Daoy (cell line): ENCODE measurements around the gene NEURL3. TPM values are rescaled to one million over a fixed set of nuclear protein-coding genes. Genes with fewer than 3 reads are reported as not detected.
"Not testable (repeated sequence)": the region's sequence is repeated elsewhere in the genome, so short reads cannot be mapped to it uniquely, and the experiment has no call there.

Experiments
- DNase-seq: peaks from one replicate; pipeline ENCODE4 v3.0.0-alpha.2; 2015; ENCODE audit warnings: low read depth
- total RNA-seq: library from RNA; depleted of rRNA; stranded (reverse); fragments of >200 nt; shearing (Covaris generic); gene quantifications from 2 replicates; pipeline ENCODE4 v1.2.3, GENCODE V29; 2014

NEURL3 gene
- total RNA-seq, 1 experiment from 2014 or later, result 0.23 TPM

GRCh38 chr2:96507957-96508520, 2.9 kb upstream of the NEURL3 start:
- DNase-seq, result peak; percentile 69

GRCh38 chr2:96506907-96507240, 1.7 kb upstream of the NEURL3 start:
- no peak for DNase-seq

DNA sequence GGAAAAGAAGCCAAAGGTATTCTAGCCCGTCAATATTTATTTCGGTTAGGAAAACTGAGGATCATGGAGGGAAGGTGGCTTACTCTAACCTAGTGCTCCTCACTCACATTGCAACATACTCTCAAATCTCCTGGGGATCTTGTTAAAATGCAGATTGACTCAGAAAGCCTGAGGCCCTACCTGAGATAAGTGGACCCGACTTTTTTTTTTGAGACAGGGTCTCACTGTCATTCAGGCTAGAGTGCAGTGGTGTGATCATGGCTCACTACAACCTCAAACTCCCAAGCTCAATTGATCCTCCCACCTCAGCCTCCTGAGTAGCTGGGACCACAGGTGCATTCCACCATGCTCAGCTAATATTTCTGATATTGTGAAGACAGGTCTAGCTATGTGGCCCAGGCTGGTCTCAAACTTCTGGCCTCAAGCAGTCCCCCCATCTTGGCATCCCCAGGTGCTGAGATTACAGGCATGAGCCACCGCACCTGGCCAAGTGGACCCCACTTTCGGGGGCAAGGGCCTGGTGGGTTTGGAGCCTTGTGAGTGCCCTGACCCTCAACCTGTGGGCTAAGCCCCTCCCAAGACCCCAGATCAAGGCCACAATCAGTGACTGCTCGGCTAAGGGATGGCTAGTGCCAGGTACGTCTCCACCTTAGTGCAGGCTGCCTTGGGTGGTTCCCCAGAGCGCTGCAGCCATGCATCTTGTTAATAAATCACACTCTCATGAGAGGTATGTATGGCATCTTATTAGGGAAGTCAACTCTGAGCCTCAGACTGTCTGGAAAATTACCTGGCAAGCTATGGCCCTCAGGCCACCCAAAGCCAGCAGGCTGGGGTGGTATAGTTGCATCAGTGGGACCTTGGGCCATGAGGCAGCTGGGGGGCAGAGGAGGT, 1.1 kb upstream of the NEURL3 start:
- no peak for DNase-seq

DNA sequence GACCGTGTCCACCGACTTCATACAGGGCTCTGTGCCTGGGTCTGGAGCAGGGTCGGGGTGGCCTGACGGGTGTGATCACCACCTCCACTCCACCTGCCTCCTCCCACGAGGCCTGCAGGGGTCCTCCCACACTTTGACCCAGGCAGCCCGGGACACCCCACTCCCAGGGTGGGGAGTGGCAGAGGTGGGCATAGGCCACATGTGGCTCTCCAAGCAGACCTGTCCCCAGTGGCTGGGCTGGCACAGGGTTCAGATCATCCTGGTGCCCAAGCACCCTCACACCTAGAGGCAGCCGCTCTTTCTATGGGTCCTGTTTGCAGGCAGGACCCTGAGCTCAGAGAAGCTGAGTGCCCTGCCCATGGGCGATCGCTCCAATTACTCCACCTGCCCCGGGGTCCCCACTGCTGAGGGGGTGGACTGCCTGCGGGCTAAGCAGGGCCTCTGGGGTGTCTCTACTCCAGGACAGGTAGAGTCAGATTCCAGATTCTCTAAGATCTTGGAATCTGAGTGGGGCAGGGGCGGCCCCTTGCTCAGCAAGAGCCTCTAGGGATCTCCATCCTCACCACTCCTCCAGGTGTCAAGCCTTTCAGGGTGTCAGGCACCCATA, 1.4 kb downstream of the NEURL3 start:
- no peak for DNase-seq

- DNase-seq, result peak; percentile 25
Observed at GRCh38 chr2:96502891-96503636, 2.1 kb downstream of the NEURL3 start.

DNA sequence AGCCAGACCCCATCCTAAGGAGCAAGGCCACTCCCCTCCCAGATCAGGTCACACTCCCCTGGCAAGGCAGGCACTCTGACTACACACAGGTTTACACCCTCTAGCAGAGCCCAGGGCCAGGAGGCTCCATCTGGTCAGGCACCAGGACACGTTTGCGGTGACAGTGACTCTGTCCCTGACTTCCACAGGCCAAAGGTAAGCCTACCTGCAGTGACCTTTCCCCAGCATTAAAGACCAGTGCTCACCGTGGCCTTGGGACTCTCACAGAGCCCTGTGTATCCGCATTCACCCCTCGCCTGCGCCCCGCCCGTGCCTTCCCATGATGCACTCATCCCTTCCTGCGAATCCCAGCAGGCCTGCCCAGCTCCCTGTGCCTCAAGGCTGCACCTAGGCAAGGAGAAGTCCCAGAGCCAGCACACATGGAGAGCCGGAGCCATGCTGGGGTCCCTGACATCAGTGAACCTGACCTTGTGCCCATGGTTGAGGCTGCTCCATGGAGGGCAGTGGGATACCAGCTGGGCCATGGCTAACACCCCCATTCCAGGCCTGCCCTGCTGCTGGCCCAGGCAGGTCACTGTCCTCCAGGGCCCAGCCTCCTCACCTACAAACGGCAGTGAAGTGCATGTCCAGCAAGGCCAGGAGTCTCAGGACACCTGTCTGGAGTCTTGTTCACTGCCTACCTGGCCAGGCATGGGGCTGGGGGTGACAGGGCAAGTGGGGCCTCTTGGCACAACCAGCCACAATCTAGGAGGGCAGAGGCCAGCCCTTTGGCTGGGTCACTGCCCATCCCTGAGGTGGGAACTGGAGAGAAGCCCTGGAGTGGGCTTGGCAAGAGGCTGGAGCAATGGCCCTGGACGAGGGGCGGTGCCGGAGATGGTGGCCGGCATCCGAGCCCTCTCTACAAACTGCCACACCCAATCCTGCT, 3.0 kb downstream of the NEURL3 start:
- no peak for DNase-seq

DNA sequence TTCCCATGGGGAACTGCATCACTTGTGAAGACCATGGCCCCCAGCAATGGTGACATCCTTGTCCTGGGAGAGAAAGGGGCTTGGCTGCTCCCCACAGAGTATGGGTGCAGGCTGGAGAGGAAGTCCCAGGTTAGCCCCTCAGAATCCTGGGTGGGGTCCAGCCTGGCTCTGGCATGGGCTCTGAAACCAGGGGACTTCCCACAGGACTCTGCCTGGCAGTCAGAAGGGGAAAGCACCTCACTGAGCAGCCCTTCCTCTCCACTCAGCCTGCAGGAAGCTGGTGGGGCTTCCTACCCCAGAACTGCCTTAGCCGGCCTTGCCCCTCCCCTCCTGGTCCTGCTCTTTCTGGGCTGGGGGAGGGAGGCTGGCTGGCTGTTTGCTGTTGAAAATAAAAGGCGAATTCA, 3.7 kb downstream of the NEURL3 start:
- DNase-seq, result no peak

GRCh38 chr2:96500385-96501066, 4.6 kb downstream of the NEURL3 start:
- DNase-seq, result no peak

- DNase-seq, result no peak
Observed at GRCh38 chr2:96499061-96499960, 5.8 kb downstream of the NEURL3 start.

DNA sequence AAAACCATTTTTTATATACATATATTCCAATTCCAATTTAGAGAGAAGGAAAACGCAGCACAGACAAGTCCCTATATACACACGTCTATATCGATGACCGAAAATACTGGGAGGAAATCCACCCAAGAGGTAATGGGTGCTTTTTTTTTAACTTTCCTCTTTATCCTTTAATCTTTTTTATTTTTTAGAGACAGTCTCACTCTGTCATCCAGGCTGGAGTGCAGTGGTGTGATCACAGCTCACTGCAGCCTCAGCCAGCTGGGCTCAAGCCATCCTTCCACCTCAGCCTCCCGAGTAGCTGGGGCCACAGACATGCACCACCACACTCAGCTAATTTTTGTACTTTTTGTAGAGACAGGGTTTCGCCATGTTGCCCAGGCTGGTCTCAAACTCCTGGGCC, 6.5 kb downstream of the NEURL3 start:
- DNase-seq, result not testable (repeated sequence)

- no peak for DNase-seq
Observed at GRCh38 chr2:96498021-96498431, 7.1 kb downstream of the NEURL3 start.

DNA sequence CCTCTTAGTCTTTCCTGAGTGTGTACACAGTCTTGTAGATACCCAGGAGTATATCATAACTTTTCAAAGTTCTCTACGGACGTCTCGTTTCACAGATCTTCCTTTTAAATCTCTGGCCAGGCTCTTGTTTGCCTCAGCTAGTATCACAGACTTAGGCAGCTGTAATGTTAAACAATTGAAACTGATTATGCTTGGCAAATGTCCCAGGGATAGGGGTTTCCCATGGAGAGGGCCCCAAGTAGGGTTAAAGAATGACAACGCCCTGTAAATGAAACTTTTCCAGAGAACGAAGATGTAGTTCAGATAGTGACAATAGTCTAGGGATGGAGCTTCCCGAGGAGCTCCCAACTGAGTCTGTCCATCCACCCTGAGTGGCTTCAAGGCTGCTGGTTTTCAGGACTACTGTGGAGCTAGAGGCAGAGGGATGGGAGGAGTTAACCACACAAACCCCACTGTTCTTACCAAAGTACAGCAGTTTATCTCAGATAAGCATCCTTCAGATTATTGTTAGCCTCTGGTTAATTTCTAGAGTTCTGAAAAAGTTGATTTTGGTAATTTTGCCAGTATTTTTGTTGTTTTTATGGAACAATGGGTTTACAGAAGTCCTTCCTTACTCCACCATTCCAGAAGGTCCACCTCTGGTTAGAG, 9.1 kb downstream of the NEURL3 start:
- DNase-seq, result no peak

GRCh38 chr2:96494188-96494587, 11.0 kb downstream of the NEURL3 start:
- no peak for DNase-seq

DNA sequence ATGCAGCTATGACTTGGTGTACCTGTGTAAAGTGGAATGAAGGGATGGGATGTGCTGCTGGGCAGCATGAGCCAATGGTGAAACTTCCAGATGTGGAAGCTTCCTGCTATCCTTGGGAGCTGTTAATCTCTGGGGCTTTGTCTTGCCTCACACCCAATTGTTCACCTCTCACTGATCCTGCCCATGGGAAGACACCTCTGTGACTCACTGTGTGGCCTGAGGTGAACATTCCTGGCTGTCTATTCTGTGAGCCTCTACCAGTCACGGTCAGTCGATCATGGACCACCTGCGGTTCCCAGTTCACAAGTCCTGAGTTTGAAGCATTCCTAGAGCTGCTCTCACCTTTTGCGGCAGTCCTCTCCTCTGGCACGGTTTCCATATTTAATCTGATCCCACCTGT, 12.1 kb downstream of the NEURL3 start:
- peak; percentile 46 for DNase-seq

DNA sequence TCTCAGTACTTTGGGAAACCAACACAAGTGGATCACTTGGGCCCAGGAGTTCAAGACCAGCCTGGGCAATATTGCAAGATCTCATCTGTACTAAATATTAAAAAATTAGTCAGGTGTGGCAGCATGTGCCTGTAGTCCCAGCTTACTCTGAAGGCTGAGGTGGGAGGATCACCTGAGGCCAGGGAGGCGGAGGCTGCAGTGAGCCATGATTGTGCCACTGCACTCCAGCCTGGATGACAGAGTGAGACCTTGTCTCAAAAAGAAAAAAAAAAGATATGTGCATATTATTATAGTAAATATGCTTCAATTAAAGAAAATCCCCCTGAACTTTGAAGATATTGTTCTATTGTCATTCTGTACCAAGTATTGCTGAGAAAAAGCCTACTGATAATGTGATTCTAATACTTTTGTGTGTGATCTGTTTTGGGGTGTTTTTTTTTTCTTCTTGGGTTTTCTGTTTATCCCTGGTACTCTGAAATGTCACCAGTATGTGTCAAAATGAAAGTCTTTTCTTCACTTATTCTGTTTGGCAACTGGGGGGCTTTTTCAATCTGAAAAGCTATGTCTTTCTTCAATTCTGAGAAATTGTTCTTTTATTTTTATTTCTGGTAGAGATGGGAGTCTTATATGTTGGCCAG, 13.2 kb downstream of the NEURL3 start:
- no peak for DNase-seq

- DNase-seq, result no peak
Observed at GRCh38 chr2:96489663-96490062, 15.5 kb downstream of the NEURL3 start.

GRCh38 chr2:96489261-96489660, 15.9 kb downstream of the NEURL3 start:
- no peak for DNase-seq

GRCh38 chr2:96486696-96487095, 18.5 kb downstream of the NEURL3 start:
- no peak for DNase-seq
